ENCODE measurements around the gene TMEM186.
"Not testable (repeated sequence)": the region's sequence is repeated elsewhere in the genome, so short reads cannot be mapped to it uniquely, and the experiment has no call there.

Gene TMEM186

GRCh38 chr16:8812162-8812843, 14.9 kb upstream of the TMEM186 start:
- no peak for DNase-seq (ENCODE audit: low read depth in 2 of 2, low spot score in 1 of 2)

GRCh38 chr16:8808613-8809353, 11.3 kb upstream of the TMEM186 start:
- no peak for DNase-seq (ENCODE audit: low read depth in 2 of 2, low spot score in 1 of 2)

- DNase-seq (ENCODE audit: low read depth in 2 of 2, low spot score in 1 of 2) = no peak
Measured at GRCh38 chr16:8808009-8808408, 10.6 kb upstream of the TMEM186 start.

GRCh38 chr16:8807189-8807588, 9.8 kb upstream of the TMEM186 start:
- no peak for DNase-seq (ENCODE audit: low read depth in 2 of 2, low spot score in 1 of 2)

- no peak for DNase-seq (ENCODE audit: low read depth in 2 of 2, low spot score in 1 of 2)
Measured at GRCh38 chr16:8806272-8806983, 9.0 kb upstream of the TMEM186 start.

- DNase-seq (ENCODE audit: low read depth in 2 of 2, low spot score in 1 of 2) = no peak
Measured at GRCh38 chr16:8804313-8804712, 6.9 kb upstream of the TMEM186 start.

GRCh38 chr16:8803733-8804132, 6.3 kb upstream of the TMEM186 start:
- not testable (repeated sequence) for DNase-seq (ENCODE audit: low read depth in 2 of 2, low spot score in 1 of 2)

- DNase-seq (ENCODE audit: low read depth in 2 of 2, low spot score in 1 of 2) = no peak
Measured at GRCh38 chr16:8801701-8802100, 4.3 kb upstream of the TMEM186 start.

- no peak for DNase-seq (ENCODE audit: low read depth in 2 of 2, low spot score in 1 of 2)
Measured at GRCh38 chr16:8798535-8799157, 1.2 kb upstream of the TMEM186 start.

- DNase-seq (ENCODE audit: low read depth in 2 of 2, low spot score in 1 of 2) = no peak
Measured at GRCh38 chr16:8798174-8798527, 712 bp upstream of the TMEM186 start.

- DNase-seq (ENCODE audit: low read depth in 2 of 2, low spot score in 1 of 2) = no peak
Measured at GRCh38 chr16:8796469-8797363, 723 bp downstream of the TMEM186 start.

- DNase-seq (ENCODE audit: low read depth in 2 of 2, low spot score in 1 of 2) = no peak
Measured at GRCh38 chr16:8795818-8796217, 1.6 kb downstream of the TMEM186 start.

- DNase-seq (ENCODE audit: low read depth in 2 of 2, low spot score in 1 of 2) = no peak
Measured at GRCh38 chr16:8795091-8795490, 2.3 kb downstream of the TMEM186 start.

- DNase-seq (ENCODE audit: low read depth in 2 of 2, low spot score in 1 of 2) = no peak
Measured at GRCh38 chr16:8788578-8789172, 8.8 kb downstream of the TMEM186 start.

- not testable (repeated sequence) for DNase-seq (ENCODE audit: low read depth in 2 of 2, low spot score in 1 of 2)
Measured at GRCh38 chr16:8786316-8786715, 11.1 kb downstream of the TMEM186 start.

- DNase-seq (ENCODE audit: low read depth in 2 of 2, low spot score in 1 of 2) = no peak
Measured at GRCh38 chr16:8785408-8785807, 12.0 kb downstream of the TMEM186 start.

- DNase-seq (ENCODE audit: low read depth in 2 of 2, low spot score in 1 of 2) = no peak
Measured at GRCh38 chr16:8782673-8783072, 14.8 kb downstream of the TMEM186 start.

GRCh38 chr16:8781797-8782196, 15.6 kb downstream of the TMEM186 start:
- no peak for DNase-seq (ENCODE audit: low read depth in 2 of 2, low spot score in 1 of 2)

- no peak for DNase-seq (ENCODE audit: low read depth in 2 of 2, low spot score in 1 of 2)
Measured at GRCh38 chr16:8777217-8777616, 20.2 kb downstream of the TMEM186 start.

- DNase-seq (ENCODE audit: low read depth in 2 of 2, low spot score in 1 of 2) = no peak
Measured at GRCh38 chr16:8776129-8776584, 21.3 kb downstream of the TMEM186 start.
